MM.1S (cell line): Measurements from ENCODE around the gene A1BG.

Source experiments
- CTCF ChIP-seq: fragments of 300-600 bp; sonication (generic); IDR thresholded peaks from 2 replicates; pipeline ENCODE4 v1.5.1; 2016; ENCODE audit warnings: antibody characterized with exemption, low read length, mixed read lengths
- EZH2 ChIP-seq: fragments of 300-600 bp; sonication (generic); optimal IDR thresholded peaks from 2 replicates; pipeline ENCODE3; 2017; ENCODE audit warnings: low read depth, mild to moderate bottlenecking, antibody characterized with exemption, low read length, mixed read lengths

GRCh38 chr19:58351558-58351878 is 1.8 kb downstream of the A1BG start:
- TF ChIP-seq EZH2, result no peak
- no peak for TF ChIP-seq CTCF
